ENCODE data around the gene SPEN.
"Not testable (repeated sequence)": the region's sequence is repeated elsewhere in the genome, so short reads cannot be mapped to it uniquely, and the experiment has no call there.

SPEN gene

GRCh38 chr1:15833842-15834405, 13.6 kb upstream of the SPEN start:
- DNase-seq = no peak

GRCh38 chr1:15834406-15835204, 12.9 kb upstream of the SPEN start:
- DNase-seq = peak; percentile 81

GRCh38 chr1:15835205-15835740, 12.2 kb upstream of the SPEN start:
- peak; percentile 24 for DNase-seq

- peak; percentile 98 for DNase-seq
These were observed 11.6 kb upstream of the SPEN start for GRCh38 chr1:15835741-15836510.

GRCh38 chr1:15836511-15836771, 11.1 kb upstream of the SPEN start:
- not testable (repeated sequence) for DNase-seq

GRCh38 chr1:15836772-15837669, 10.5 kb upstream of the SPEN start:
- peak; percentile 45 for DNase-seq

GRCh38 chr1:15837931-15838330, 9.6 kb upstream of the SPEN start:
- no peak for DNase-seq

- no peak for DNase-seq
These were observed 8.8 kb upstream of the SPEN start for GRCh38 chr1:15838721-15839120.

- DNase-seq = no peak
These were observed 3.5 kb upstream of the SPEN start for GRCh38 chr1:15843826-15844572.

GRCh38 chr1:15846056-15846455, 1.5 kb upstream of the SPEN start:
- DNase-seq = not testable (repeated sequence)

GRCh38 chr1:15847893-15848142, 311 bp downstream of the SPEN start:
- no peak for DNase-seq

GRCh38 chr1:15848143-15848928, 829 bp downstream of the SPEN start:
- peak; percentile 32 for DNase-seq

GRCh38 chr1:15848929-15849774, 1.6 kb downstream of the SPEN start:
- peak; percentile 55 for DNase-seq

GRCh38 chr1:15849775-15850324, 2.3 kb downstream of the SPEN start:
- DNase-seq = no peak

- no peak for DNase-seq
These were observed 3.0 kb downstream of the SPEN start for GRCh38 chr1:15850471-15851001.

GRCh38 chr1:15851210-15852035, 3.9 kb downstream of the SPEN start:
- DNase-seq = no peak

- no peak for DNase-seq
These were observed 4.7 kb downstream of the SPEN start for GRCh38 chr1:15852036-15852827.

GRCh38 chr1:15852828-15853302, 5.4 kb downstream of the SPEN start:
- DNase-seq = no peak

Data from effector CD4-positive, alpha-beta T cell (primary cell).